Heart left ventricle (tissue), 13 donors: Measurements from ENCODE around the gene KCNAB1.

Source experiments
- CTCF ChIP-seq, 12 donors: fragments of 200-600 bp; sonication (generic) in 4 of 12; IDR thresholded peaks; one replicate each; pipeline versions ENCODE4 v1.5.0 to v1.8.0; 2018 to 2022; ENCODE audit warnings: antibody characterized with exemption in 12 of 12, mild to moderate bottlenecking in 5 of 12
- POLR2A ChIP-seq, 2 donors: fragments of 450-650 bp; IDR thresholded peaks; one replicate each; pipeline ENCODE4 v1.6.1; 2017; ENCODE audit warnings: antibody characterized with exemption in 2 of 2, mild to moderate bottlenecking in 2 of 2, moderate library complexity in 2 of 2
- donor health status: ischemic (EF 13 %, LVEDD 7.1; RV severe dilation, severe dysfunction).
- donor health status: DM: no; HTN: yes; CAD: no.
- donor health status: DM: no; HTN: no; CAD: no.
- donor health status: ischemic (EF 25% LVEDD 6.9; RV normal size, moderate dysfunction).
- donor health status: ischemic (EF 25% LVEDD 5.7; RV mildly dilated, moderate dysfunction).
- donor health status: ischemic (EF 35%, LVEDD 5.7; RV mildly dilated, moderate dysfunction).
- donor health status: nonischemic (EF 11% LVEDD 7.7; RV severe dilation, severe dysfunction).
- donor health status: DM: yes; HTN: yes; CAD: no.
- donor health status: PGD.
- donor health status: ischemic (EF 29% LVEDD 5.4; RV normal size, mild dysfunction).
- donor health status: nonischemic (EF 23%, LVEDD 6.1; RV moderate dilation, normal function).

- TF ChIP-seq CTCF (IDR thresholded peaks at IDR 0.05) (no peak), POLR2A (IDR thresholded peaks at IDR 0.05) (no peak)
Measured at GRCh38 chr3:156339491-156339890, 219.1 kb downstream of the KCNAB1 start.
